ENCODE results near the gene SOAT1. TPM values are rescaled to one million over a fixed set of nuclear protein-coding genes. Genes with fewer than 3 reads are reported as not detected.

SOAT1 gene
- total RNA-seq, 3 donors from 2014 or later: 18.7 to 28.2 (median 22.4) TPM

GRCh38 chr1:179314928-179315327 lies 21.3 kb downstream of the SOAT1 start:
- DNase-seq (ENCODE audit: low spot score in 2 of 2): no peak
- H3K36me3 ChIP-seq: no peaks in the 10 kb centered on the region
- no peak overlapping the region for H3K27ac ChIP-seq
- no peak overlapping the region for H3K4me3 ChIP-seq
- intact Hi-C loops (cut with DNase I; ENCODE audit: low total_unique reads): no loop called here
- no peaks in the 10 kb centered on the region for H3K27me3 ChIP-seq
- H3K9me3 ChIP-seq: peaks cover 0 to 4% of the 10 kb centered on the region in 2 donors
- no peaks in the 10 kb centered on the region for H3K4me1 ChIP-seq
- no peak for TF ChIP-seq CTCF (IDR thresholded peaks at IDR 0.05)

- H3K4me3 ChIP-seq: no peak overlapping the region
- no peaks in the 10 kb centered on the region for H3K36me3 ChIP-seq
- no peak overlapping the region for H3K27ac ChIP-seq
- intact Hi-C loops (cut with DNase I; ENCODE audit: low total_unique reads): no loop called here
- TF ChIP-seq CTCF (IDR thresholded peaks at IDR 0.05): no peak
- TF ChIP-seq POLR2AphosphoS5 (IDR thresholded peaks at IDR 0.05): no peak
- TF ChIP-seq POLR2A (IDR thresholded peaks at IDR 0.05): no peak
- DNase-seq (ENCODE audit: low spot score in 2 of 2): no peak
- H3K27me3 ChIP-seq: no peaks in the 10 kb centered on the region
- H3K4me1 ChIP-seq: no peaks in the 10 kb centered on the region
- peaks cover 0 to 4% of the 10 kb centered on the region in 2 donors for H3K9me3 ChIP-seq
These were observed 24.9 kb downstream of the SOAT1 start for GRCh38 chr1:179318491-179318890.

- H3K27me3 ChIP-seq: no peaks in the 10 kb centered on the region
- no peaks in the 10 kb centered on the region for H3K4me1 ChIP-seq
- TF ChIP-seq POLR2AphosphoS5 (IDR thresholded peaks at IDR 0.05): no peak
- no peak for TF ChIP-seq CTCF (IDR thresholded peaks at IDR 0.05)
- no peak for TF ChIP-seq POLR2A (IDR thresholded peaks at IDR 0.05)
- no peak for DNase-seq (ENCODE audit: low spot score in 2 of 2)
- H3K9me3 ChIP-seq: peaks cover 0 to 4% of the 10 kb centered on the region in 2 donors
- H3K27ac ChIP-seq: no peak overlapping the region
- intact Hi-C loops (cut with DNase I; ENCODE audit: low total_unique reads): no loop called here
- no peaks in the 10 kb centered on the region for H3K36me3 ChIP-seq
- H3K4me3 ChIP-seq: no peak overlapping the region
These were observed 28.1 kb downstream of the SOAT1 start for GRCh38 chr1:179321533-179322216.

- Histone ChIP-seq H3K27me3 (no peaks in the 10 kb centered on the region), H3K4me1 (no peaks in the 10 kb centered on the region), H3K4me3 (no peak overlapping the region), H3K27ac (no peak overlapping the region), H3K9me3 (peaks cover 0 to 4% of the 10 kb centered on the region in 2 donors), H3K36me3 (no peaks in the 10 kb centered on the region)
- no peak for TF ChIP-seq POLR2AphosphoS5 (IDR thresholded peaks at IDR 0.05)
- no peak for TF ChIP-seq POLR2A (IDR thresholded peaks at IDR 0.05)
- TF ChIP-seq CTCF (IDR thresholded peaks at IDR 0.05): no peak
- no peak for DNase-seq (ENCODE audit: low spot score in 2 of 2)
- intact Hi-C loops (cut with DNase I; ENCODE audit: low total_unique reads): no loop called here
These were observed 29.0 kb downstream of the SOAT1 start for GRCh38 chr1:179322557-179322956.

GRCh38 chr1:179323436-179323835 lies 29.8 kb downstream of the SOAT1 start:
- TF ChIP-seq POLR2AphosphoS5 (IDR thresholded peaks at IDR 0.05) (no peak), POLR2A (IDR thresholded peaks at IDR 0.05) (no peak), CTCF (IDR thresholded peaks at IDR 0.05) (no peak)
- Histone ChIP-seq H3K4me3 (no peak overlapping the region), H3K27me3 (no peaks in the 10 kb centered on the region), H3K27ac (no peak overlapping the region), H3K9me3 (peaks cover 0 to 4% of the 10 kb centered on the region in 2 donors), H3K4me1 (no peaks in the 10 kb centered on the region), H3K36me3 (no peaks in the 10 kb centered on the region)
- no peak for DNase-seq (ENCODE audit: low spot score in 2 of 2)
- intact Hi-C loops (cut with DNase I; ENCODE audit: low total_unique reads): no loop called here
